GOT3 (cell line): Measurements from ENCODE around the gene TTC24.

Experiments used
- DNase-seq: peaks from one replicate; lab custom pipeline; 2025; ENCODE audit warnings: mixed read lengths; lab: John Stamatoyannopoulos, UW

The TTC24 gene

DNA sequence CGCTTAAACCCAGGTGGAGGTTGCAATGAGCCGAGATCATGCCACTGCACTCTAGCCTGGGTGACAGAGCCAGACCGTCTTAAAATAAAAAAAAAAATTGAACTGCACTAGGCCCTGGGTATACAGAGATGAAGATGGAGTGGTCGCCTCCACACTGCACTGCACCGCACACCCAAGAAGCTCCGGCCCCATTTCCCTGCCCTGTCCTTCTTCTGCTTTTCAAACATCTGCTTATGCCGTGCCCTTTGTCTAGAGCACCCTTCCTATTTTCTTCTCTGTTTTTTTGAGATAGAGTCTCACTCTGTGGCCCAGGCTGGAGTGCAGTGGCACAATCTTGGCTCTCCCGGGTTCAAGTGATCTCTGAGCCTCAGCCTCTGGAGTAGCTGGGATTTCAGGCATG, 24.6 kb upstream of the TTC24 start:
- no peak for DNase-seq

DNA sequence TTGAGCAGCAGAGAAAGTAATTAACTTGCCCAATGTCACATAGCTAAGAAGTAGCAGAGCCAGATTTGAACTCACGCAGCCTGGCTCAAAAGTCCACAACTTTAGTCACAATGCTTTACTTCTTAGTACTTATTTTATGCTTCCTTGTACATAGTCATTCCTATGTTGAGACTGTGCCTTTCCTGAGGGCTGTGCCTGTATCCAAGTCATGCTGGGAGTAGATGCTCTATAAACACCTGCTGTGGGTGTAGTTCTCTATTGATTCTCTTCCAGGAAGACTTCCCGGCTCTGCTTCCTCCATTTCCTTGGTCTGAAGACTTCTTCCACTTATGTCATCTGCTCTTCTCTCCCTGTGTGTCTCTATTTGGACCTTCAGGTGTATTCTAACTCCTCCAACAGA, 23.8 kb upstream of the TTC24 start:
- DNase-seq = no peak

- no peak for DNase-seq
Observed at GRCh38 chr1:156556354-156556753, 23.2 kb upstream of the TTC24 start.

- DNase-seq = no peak
Observed at GRCh38 chr1:156559086-156559796, 20.3 kb upstream of the TTC24 start.

GRCh38 chr1:156559797-156560385, 19.6 kb upstream of the TTC24 start:
- DNase-seq = no peak

DNA sequence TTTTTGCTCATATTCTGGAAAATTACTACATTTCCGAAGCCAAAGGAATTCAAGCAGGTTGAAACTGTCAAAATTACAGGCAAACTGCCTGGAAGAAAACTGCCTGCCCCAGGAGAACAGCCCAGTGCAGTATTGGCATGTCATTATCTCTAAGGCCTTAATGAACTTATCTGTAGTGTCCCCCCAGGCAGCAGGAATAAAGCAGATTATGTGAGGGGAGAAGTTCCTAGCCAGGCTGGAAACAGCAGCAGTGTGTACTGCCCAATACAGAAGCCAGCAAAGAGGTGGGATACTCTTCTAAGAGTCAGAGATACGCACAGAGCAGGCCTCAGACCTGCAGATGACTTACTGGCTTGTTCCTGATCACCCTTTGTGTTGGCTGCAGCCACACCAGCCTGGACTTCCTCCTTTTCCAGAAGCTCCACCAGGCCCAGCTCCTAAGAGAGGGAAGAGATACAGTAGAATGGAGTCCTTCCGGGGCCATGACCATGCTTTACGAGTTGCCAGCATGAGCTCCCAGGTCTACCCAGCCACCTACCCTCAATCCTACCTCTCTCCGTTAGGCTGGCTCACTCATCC, 18.8 kb upstream of the TTC24 start:
- DNase-seq = no peak

- no peak for DNase-seq
Observed at GRCh38 chr1:156565519-156565918, 14.0 kb upstream of the TTC24 start.

- DNase-seq = no peak
Observed at GRCh38 chr1:156566436-156566835, 13.1 kb upstream of the TTC24 start.

GRCh38 chr1:156571261-156571852, 8.2 kb upstream of the TTC24 start:
- no peak for DNase-seq

DNA sequence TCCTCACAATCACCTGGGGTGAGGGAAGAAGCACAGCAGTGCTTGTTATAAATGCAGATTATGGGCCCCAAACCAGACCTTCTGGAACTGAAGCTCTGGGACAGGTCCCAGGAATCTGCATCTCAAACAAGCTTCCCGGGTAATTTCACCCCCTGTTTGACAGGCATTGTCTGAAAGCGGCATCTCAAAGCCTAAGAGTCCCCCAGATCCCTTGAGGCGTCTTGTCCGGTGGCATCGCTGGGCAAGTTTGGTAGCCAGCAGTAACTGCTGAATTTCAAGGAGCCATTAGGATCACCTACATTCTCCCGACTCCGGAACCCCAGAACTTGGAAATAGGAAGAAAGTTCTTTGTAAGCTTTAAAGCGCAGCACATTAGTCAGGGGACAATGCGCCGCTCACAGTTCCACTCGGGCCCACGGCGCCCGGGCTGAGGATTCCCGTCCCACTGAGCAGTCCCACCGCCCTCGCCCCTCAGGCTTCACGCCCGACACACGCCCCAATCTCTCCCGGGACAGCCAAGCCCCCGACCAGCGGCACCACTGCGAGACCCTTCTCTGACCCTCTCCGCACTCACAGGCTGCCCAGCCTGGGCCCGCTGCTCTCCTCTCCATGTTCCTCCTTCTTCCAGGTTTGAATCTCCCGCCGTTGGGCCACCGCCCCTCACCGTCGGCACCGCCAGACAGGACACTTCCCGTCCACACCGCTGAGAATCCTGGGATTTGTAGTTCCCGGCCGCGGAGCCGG, 7.4 kb upstream of the TTC24 start, which contains the start of gene IQGAP3:
Gene IQGAP3 (minus strand): TSS at position 647 of the 744 bp plus-strand sequence. CDS start 36 bp downstream, at position 611.
- peak; percentile 55 for DNase-seq

DNA sequence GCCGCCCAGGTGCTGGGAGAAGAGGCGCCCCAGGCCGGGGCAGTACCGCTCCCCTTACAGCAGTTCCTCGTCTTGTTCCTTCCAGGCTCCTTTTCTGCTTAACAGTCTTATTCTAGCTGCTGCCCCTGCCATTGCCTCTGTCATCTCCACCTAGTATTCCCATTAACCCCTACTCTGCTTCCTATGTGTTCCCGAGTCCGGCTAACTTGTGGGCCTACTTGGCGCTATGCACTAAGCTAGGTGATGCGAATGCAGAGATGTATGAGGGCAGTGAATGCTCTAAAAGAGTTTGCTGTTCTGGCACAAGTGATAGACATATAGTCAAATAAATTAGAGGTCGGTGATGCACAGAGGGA, 6.9 kb upstream of the TTC24 start:
- DNase-seq = no peak

GRCh38 chr1:156574039-156574633, 5.4 kb upstream of the TTC24 start:
- DNase-seq = no peak

DNA sequence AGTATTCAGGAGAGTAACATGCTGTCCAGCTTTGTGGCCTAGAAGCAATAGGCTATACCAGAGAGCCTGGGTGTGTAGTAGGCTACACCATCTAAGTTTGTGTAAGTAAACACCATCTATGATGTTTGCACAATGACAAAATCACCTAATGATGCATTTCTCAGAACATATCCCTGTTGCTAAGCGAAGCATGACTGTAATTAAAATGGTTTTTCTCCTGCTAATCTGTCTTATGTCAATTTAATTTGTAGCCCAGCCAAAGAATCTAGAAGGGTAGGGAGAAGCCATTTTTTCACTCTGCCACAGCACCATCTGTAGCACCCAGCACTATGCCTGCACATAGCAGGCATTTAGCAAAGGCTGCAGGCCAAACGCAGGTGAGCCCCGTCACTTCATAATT, 2.0 kb upstream of the TTC24 start:
- no peak for DNase-seq

- no peak for DNase-seq
Observed at GRCh38 chr1:156578055-156578454, 1.5 kb upstream of the TTC24 start.

- DNase-seq = no peak
Observed at GRCh38 chr1:156581661-156582387, 2.3 kb downstream of the TTC24 start.

GRCh38 chr1:156582388-156583017, 3.0 kb downstream of the TTC24 start:
- no peak for DNase-seq

DNA sequence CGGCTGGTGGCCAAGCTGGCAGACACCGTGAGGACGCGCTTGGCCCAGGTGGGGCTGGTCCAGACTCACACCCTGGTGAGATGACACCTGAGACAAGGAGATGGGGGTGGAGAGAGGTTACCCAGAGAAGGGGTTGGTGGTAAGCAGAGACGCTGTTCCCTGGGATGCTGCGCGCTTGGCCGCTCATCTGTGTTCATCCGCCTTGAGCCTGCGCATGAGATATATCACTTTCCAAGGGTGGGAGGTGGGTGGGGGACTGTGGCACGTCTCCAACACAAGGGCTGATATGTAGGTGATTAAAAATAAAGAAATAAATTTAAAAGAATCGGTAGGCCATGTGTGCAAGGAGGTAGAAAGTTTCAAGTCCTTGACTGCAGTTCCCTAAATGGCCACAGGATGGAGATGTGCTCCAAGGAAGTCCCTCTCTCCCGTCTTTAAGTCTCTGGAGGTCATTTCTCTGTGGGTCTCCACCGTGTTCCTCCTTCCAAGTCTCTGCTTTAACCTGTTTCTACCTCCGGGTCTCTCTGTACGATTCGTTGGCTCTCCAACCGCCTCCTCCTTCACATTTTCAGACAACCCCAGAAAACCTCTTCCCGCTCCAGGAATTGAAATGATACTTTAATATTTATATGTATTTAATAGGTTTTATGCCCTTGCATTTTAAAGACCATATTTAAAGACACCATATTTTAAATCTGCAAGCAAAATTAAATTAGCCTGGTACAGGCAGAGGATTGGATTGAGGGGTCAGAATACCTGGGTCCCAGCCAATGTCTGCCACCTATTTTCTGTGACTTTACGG, 4.5 kb downstream of the TTC24 start:
- DNase-seq = no peak

DNA sequence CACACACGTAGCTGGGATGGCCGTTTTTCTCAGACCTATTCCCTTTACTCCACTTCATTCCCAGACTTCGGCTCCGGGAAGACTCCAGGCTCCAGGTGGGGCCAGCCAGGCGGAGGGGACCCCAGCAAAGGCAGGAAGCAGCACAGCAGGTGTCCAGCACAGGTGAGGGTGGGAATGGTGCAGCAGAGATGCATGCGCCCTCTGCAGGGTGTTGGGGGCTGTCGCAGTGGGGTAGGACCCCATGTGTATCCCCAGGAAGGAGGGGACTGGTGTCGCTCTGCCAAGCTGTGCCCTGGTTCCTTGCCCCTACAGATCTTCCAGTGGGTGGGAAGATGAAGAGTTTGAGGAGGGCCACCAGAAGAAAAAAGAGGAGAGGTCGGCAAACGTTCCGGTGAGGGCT, 5.3 kb downstream of the TTC24 start:
- no peak for DNase-seq

DNA sequence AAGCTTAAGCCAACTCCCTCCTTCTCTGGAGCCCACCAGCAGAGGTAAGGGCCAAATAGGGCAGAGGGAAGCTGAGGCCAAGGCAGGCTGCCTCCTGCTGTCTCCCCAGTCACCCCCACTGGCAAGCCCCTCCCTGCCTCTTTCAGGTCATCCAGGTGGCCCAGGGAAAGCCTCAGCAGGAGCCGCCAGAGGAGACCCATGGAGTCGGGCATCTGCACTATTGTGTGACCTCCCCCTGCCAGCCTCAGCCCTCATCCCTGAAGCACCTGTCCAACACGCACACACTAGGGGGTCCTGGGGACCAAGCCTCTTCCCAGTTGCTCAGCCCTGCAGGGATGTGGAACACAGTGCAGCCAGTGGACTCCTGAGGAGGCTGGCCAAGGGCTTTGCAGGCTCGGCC, 6.8 kb downstream of the TTC24 start:
- DNase-seq = no peak

DNA sequence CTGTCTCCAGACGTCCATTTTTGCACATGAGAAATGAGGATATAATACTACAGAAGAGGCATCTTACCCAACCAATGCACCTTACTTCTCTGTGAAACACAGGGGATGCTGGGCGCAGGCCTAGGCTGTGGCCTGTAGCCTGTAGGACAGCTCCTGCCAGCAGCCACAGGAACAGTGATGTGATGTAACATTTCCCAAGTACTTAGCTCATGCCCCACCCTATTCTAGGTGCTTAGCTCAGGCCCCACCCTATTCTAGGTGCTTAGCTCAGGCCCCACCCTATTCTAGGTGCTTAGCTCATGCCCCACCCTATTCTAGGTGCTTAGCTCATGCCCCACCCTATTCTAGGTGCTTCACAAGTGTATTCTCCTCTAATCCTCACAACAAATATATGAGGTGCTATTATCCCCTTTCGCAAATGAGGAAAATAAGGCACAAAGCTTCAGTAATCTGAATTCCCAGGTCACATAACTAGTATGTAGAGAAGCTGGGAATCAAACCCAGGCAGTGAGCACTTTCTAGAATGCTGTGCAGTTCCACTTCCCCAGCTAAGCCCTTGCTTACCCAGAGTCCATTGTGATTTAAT, 7.5 kb downstream of the TTC24 start:
- no peak for DNase-seq
